ENCODE data around the gene HEPN1. TPM values are rescaled to one million over a fixed set of nuclear protein-coding genes. Genes with fewer than 3 reads are reported as not detected.
"Not testable (repeated sequence)": the region's sequence is repeated elsewhere in the genome, so short reads cannot be mapped to it uniquely, and the experiment has no call there.

HEPN1 gene
- polyA plus RNA-seq, 1 donor, result not detected

GRCh38 chr11:124955035-124955434 lies 36.0 kb downstream of the HEPN1 start:
- Histone ChIP-seq H3K27me3 (ENCODE audit: control insufficient read depth, insufficient read depth, low read length) (no peaks in the 10 kb centered on the region), H3K36me3 (ENCODE audit: control insufficient read depth, insufficient read depth, low read length) (no peaks in the 10 kb centered on the region), H3K4me1 (ENCODE audit: control insufficient read depth, insufficient read depth, low read length) (peaks cover 5% of the 10 kb centered on the region), H3K27ac (ENCODE audit: low read length) (no peak overlapping the region), H3K9me3 (ENCODE audit: control insufficient read depth, low read depth, low read length) (no peaks in the 10 kb centered on the region), H3K4me3 (ENCODE audit: low read length) (no peak overlapping the region)
- no peak for DNase-seq

DNA sequence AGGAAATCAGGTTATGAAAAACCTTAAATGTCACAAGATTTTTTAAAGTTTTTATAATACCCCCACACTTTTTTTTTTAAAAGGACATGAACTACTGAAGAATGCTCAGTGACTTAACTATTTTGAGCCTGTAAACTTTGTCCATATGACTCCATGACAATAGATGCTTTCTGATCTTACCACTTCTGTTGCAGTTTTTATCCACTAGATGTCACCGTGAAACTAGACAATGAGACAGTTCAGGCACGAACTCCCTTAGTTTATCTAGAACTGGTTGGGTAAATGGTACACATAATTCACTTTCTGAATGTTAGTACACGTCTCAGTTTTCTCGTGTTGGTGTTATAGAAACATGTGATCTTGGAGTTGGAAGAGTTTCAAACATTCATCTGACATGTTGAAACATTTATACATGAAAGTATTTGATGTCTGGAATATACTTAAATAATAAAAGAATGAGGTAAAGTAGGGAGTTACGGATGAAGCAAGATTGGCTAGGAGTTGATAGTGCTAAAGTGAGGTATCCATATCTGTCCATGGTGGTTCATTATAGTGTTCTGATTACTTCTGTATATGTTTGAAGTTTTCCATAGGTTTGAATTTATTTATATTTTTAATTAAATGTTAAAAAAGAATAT lies 43.0 kb downstream of the HEPN1 start:
- no peak overlapping the region for H3K4me3 ChIP-seq (ENCODE audit: low read length)
- peak; percentile 56 to 73 for DNase-seq
- H3K4me1 ChIP-seq (ENCODE audit: control insufficient read depth, insufficient read depth, low read length), result no peaks in the 10 kb centered on the region
- H3K36me3 ChIP-seq (ENCODE audit: control insufficient read depth, insufficient read depth, low read length), result no peaks in the 10 kb centered on the region
- no peaks in the 10 kb centered on the region for H3K9me3 ChIP-seq (ENCODE audit: control insufficient read depth, low read depth, low read length)
- no peaks in the 10 kb centered on the region for H3K27me3 ChIP-seq (ENCODE audit: control insufficient read depth, insufficient read depth, low read length)
- 33% methylated on average over 3 of the region's 5 CpGs for WGBS (ENCODE audit: insufficient coverage, low lambda C conversion rate)
- H3K27ac ChIP-seq (ENCODE audit: low read length), result no peak overlapping the region

DNA sequence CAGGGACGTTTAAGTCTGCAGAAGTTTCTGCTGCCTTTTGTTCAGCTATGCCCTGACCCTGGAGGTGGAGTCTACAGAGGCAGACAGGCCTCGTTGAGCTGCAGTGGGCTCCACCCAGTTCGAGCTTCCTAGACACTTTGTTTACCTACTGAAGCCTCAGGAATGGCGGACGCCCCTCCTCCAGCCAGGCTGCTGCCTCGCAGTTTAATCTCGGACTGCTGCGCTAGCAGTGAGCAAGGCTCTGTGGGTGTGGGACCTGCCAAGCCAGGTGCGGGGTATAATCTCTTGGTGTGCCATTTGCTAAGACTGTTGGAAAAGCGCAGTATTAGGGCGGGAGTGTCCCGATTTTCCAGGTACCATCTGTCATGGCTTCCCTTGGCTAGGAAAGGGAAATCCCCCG lies 49.1 kb downstream of the HEPN1 start:
- not testable (repeated sequence) for H3K9me3 ChIP-seq (ENCODE audit: control insufficient read depth, low read depth, low read length); H3K4me1 ChIP-seq (ENCODE audit: control insufficient read depth, insufficient read depth, low read length); H3K36me3 ChIP-seq (ENCODE audit: control insufficient read depth, insufficient read depth, low read length); DNase-seq; H3K4me3 ChIP-seq (ENCODE audit: low read length); H3K27me3 ChIP-seq (ENCODE audit: control insufficient read depth, insufficient read depth, low read length); H3K27ac ChIP-seq (ENCODE audit: low read length)
- no CpG with 5 or more reads among the region's 13 CpGs for WGBS (ENCODE audit: insufficient coverage, low lambda C conversion rate)

Other genes starting within 250 kb of the HEPN1 start
- gene SIAE, start 245.5 kb upstream of the HEPN1 start, polyA plus RNA-seq, result 48.1 TPM
- gene SPA17, start 245.3 kb upstream of the HEPN1 start, polyA plus RNA-seq, result 7.4 TPM
- 2.1 TPM for gene NRGN, start 179.3 kb upstream of the HEPN1 start, polyA plus RNA-seq
- gene VSIG2, start 167.0 kb upstream of the HEPN1 start, polyA plus RNA-seq, result 5.0 TPM
- gene ESAM, start 157.0 kb upstream of the HEPN1 start, polyA plus RNA-seq, result 15.0 TPM
- 23.2 TPM for gene MSANTD2, start 118.8 kb upstream of the HEPN1 start, polyA plus RNA-seq
- gene ROBO3, start 53.8 kb upstream of the HEPN1 start, polyA plus RNA-seq, result 17.3 TPM
- gene ROBO4, start 21.4 kb upstream of the HEPN1 start, polyA plus RNA-seq, result 5.1 TPM
- gene HEPACAM, start 16.8 kb downstream of the HEPN1 start, polyA plus RNA-seq, result 0.04 TPM
- 2.5 TPM for gene CCDC15, start 35.0 kb downstream of the HEPN1 start, polyA plus RNA-seq
- 91.1 TPM for gene SLC37A2, start 144.1 kb downstream of the HEPN1 start, polyA plus RNA-seq
- 29.1 TPM for gene TMEM218, start 192.4 kb downstream of the HEPN1 start, polyA plus RNA-seq
- 3.6 TPM for gene PKNOX2, start 245.5 kb downstream of the HEPN1 start, polyA plus RNA-seq